Measurements from ENCODE around the gene LCN2.

Gene LCN2

DNA sequence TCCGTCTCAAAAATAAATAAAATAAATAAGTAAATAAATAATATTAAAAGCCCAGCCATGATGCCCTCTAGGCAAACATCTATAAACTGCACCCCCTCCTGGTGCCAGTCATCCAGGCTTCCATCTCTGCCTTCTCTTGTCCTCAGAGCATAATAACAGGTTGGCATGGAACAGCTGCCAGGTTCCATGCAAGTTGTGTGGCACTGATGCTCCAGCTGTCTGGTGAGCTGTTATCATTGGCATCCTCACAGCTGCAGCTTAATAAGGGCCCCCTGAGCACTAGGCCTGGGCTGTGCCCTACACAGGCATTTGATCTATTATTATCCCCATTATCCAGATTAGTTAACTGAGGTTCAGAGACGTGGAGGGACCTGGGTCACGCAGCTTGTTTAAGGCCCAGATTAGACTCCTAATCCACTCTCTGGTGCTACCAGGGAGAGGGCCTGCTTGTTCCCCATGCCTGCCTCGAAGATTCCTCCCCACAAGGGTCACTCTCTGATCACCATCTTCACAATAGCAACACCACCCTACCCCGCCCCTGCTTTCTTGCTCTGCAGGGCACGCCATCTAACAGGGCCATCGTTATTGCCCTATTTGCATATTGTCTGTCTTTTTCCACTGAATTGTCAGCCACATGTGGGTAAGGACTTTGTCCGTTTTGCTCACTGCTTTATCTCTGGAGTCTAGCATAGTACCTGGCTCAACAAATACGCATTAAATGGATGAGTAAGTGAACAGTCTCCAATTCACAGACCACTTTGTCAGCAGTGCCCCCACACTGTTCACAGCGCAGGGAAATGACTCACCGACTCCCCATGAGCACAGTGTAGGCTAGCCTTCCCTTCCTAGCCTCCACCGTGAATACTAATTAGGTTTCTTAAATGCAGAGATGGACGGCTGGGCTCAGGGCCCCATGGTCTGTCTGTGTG lies 52.5 kb downstream of the LCN2 start:
- DNase-seq (ENCODE audit: low read depth in 2 of 2), result no peak

GRCh38 chr9:128202648-128203023 lies 53.4 kb downstream of the LCN2 start:
- DNase-seq (ENCODE audit: low read depth in 2 of 2), result no peak

All from activated CD8-positive, alpha-beta memory T cell treated with anti-CD3 and anti-CD28 coated beads for 4 hours (primary cell).